IPS-NIHi7 (cell line): ENCODE data around the gene CNOT6L.
"Not testable (repeated sequence)": the region's sequence is repeated elsewhere in the genome, so short reads cannot be mapped to it uniquely, and the experiment has no call there.

ENCODE experiments used
- DNase-seq: peaks from one replicate; pipeline ENCODE4 v3.0.0; 2012; ENCODE audit warnings: mixed read lengths; ENCODE audit errors: extremely low spot score

Gene CNOT6L

DNA sequence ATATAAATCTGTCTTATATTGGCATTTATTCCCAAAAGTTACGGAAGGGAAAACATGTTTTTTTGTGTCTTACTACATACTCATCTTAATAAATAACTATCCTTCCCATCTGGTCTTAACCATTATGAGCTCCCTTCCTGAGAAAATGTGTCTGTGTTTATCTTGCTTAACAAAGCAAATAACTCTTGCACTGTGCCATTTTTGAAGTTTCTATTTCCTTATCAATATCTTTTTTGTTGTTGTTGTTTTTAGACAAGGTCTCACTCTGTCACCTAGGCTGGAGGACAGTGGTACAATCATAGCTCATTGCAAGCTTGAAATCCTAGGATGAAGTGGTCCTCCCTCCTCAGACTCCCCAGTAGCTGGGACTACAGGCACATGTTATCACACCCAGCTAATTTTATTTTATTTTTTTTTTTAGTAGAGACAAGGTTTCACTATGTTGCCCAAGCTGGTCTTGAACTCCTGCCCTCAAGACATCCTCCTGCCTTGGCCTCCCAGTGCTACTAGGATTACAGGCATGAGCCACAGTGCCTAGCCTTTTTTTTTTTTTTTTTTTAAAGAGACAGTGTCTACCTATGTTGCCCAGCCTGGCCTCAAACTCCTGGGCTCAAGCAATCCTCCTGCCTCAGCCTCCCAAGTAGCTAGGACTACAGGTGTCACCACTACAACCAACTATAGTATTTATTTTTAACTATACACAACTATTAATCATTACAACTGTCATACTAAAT is 36.9 kb downstream of the CNOT6L start:
- no peak for DNase-seq

DNA sequence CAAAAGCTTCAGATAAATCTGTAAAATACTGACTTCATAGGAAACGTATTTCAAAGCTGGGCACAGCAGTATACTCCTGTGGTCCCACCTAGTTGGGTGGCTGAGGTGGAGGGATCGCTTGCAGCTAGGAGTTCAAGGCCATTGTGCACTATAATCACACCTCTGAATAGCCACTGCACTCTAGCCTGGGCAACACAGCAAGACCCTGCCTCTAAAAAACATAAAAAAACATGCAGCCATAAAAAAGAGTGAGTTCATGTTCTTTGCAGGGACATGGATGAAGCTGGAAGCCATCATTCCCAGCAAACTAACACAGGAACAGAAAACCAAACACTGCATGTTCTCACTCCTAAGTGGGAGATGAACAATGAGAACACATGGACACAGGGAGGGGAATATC is 38.4 kb downstream of the CNOT6L start:
- not testable (repeated sequence) for DNase-seq

DNA sequence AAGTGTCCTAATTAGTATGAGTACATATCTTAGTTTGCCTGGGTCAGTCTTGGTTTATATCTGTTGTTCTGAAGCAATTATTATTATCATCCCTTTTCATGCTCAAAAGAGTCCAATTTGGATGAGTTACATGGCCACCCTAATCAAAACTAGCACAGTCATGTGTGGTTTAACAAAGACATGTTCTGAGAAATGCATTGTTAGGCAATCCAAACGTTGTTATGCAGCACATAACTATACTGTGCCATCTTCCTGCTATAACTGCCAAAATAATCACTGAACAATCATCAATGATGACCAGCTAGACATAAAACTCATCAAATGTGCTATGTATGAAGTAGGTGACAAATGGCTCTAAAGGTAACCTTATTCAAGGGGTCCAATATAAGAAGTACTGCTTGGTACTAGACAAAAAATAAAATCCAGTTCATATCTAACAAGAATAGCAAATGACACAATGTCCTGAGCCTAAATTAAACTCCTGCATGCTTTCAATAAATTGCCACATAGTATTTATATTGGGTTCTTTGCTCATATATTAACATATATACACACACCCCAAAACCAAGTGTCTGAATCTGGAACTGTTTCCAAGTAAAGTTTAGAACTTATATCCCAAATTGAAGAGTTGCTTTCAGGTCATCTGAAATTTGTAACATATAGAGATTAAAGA is 41.9 kb downstream of the CNOT6L start:
- no peak for DNase-seq

DNA sequence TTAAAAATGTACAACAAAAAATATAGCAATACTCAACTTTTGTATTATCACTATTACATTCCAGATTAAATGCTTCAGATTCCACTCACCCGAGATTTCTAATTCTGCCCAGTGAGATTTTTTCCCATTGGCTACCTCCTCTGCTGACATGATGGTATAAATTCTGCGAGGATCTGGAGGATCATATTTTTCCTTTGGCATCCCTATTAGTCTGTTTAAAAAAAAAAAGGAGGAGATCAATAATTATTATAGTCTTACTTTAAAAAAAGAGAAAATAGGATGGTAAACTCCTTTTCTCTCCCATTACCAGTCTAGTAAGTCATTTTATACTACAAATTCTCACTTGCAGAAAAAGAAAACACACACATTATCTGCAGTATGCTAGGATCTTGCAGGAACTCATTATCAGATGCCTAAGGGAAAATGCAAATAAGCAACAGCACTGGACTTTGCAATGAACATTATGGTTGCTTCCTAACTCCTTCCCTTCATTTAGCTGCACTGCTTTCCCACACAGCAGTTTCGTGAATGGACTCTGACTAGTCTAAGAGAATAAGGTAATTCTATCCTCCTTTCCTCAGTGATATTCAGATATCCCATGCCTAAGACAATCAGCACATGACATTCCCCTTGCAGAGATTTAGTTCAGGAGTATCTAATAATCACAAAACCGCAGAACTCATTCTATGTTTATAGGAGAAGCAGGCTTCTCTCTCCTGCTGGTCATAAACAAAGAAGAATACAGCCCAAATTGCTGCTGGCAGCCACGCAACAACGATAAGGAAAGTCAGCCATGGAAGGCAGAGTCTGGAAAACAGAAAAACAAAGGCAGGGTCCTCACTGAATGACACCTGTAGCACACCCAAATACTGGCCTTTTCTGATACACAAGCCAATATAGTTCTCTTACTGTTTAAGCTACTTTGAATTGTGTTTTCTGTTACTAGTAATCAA is 42.7 kb downstream of the CNOT6L start:
- no peak for DNase-seq

- no peak for DNase-seq
Measured at GRCh38 chr4:77773101-77773500, 46.1 kb downstream of the CNOT6L start.

DNA sequence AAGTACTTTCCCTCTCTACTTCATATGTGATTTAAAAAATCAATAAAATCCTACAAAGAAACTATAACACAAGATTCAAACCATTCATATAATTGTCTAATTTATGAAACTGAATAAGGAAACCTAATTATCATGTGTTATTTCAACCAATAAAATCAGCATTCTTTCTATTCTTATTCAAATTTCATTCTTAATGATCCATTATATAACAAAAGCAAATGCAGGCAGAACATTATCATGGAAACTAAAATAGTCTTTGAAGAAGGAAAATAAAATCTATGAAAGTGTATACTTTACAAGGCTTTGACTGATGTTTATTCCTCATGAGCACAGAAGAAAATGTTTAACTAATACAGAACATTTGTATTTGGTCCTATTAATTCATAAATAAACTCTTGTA is 47.6 kb downstream of the CNOT6L start:
- no peak for DNase-seq

- no peak for DNase-seq
Measured at GRCh38 chr4:77765720-77766119, 53.4 kb downstream of the CNOT6L start.

DNA sequence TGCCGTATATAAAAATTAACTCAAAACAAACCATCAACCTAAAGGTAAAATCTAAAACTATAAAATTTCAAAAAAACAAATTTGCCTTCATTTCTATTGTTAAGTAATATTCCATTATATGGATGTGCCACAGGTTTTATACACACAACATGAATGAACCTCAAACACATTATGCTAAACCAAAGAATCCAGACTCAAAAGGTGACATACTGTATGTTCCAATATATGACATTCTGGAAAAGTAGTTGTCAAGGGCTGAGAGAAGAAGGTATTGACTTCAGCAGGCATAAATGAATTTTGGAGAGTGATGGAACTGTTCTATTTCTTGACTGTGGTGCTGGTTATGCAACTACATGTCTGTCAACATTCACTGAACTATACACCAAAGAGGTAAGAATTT is 56.6 kb downstream of the CNOT6L start:
- DNase-seq = no peak

GRCh38 chr4:77761595-77761994 is 57.6 kb downstream of the CNOT6L start:
- DNase-seq = no peak

DNA sequence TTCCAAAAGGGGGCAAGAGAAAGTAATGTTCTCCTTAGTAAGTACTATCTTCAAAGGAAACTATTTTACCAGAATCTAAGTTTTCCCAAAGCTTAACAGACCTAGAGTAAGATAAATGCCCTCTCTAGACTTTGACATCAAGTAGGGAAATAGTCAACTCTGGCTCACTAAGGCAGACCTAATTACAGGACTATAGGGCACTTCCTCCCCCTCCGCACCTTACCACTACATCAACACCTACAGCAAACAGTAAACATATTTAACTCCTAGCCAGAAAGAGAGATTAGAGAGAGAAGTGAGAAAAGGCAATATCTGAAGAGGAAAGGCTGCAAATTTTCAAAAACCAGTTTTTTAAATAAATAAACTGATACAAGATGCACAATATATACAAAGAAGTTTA is 60.4 kb downstream of the CNOT6L start:
- DNase-seq = no peak

- DNase-seq = no peak
Measured at GRCh38 chr4:77751764-77752163, 67.4 kb downstream of the CNOT6L start.

GRCh38 chr4:77745792-77746191 is 73.4 kb downstream of the CNOT6L start:
- DNase-seq = no peak

GRCh38 chr4:77742054-77742453 is 77.1 kb downstream of the CNOT6L start:
- DNase-seq = no peak

GRCh38 chr4:77740480-77740879 is 78.7 kb downstream of the CNOT6L start:
- no peak for DNase-seq

DNA sequence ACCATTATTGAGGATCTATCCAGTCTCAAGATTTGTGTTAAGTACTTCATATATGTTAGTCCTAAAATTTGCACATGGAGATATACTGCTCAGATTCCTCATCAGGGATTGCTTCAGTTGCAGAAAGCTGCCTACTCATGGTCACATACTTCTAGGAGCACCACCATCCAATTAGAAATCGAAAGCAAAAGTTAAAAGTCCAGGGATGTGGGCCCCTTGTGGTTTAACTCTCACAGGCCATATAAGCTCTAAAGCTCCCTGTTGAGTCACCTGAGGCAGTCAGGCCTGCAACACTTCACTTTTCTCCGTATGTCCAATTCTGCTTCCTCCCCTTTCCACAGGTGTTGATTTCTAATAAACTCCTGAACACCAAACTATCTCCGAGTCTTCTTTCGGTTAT is 84.2 kb downstream of the CNOT6L start:
- peak; percentile 36 for DNase-seq

GRCh38 chr4:77731656-77732055 is 87.5 kb downstream of the CNOT6L start:
- DNase-seq = no peak

DNA sequence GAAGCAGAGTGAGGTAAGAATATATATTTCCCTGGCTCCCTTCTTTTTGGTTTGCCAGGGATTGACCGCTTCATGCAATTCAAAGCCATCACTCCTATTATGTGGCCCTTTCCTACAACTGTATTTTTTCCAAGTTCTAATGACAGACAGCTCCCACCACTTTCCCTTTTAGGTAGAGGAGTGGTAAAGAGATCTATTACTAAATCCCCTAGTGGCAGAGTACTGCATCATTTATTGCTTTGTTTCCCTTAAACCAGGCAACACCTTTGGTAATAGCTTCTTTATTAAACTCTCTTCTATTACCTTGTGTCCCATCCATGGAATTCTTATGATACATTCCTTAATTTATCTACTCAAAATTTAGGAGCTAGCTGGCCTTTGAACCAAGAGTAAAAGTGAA is 90.7 kb downstream of the CNOT6L start:
- no peak for DNase-seq

- no peak for DNase-seq
Measured at GRCh38 chr4:77721073-77721472, 98.1 kb downstream of the CNOT6L start.

GRCh38 chr4:77718500-77718899 is 100.7 kb downstream of the CNOT6L start:
- not testable (repeated sequence) for DNase-seq

DNA sequence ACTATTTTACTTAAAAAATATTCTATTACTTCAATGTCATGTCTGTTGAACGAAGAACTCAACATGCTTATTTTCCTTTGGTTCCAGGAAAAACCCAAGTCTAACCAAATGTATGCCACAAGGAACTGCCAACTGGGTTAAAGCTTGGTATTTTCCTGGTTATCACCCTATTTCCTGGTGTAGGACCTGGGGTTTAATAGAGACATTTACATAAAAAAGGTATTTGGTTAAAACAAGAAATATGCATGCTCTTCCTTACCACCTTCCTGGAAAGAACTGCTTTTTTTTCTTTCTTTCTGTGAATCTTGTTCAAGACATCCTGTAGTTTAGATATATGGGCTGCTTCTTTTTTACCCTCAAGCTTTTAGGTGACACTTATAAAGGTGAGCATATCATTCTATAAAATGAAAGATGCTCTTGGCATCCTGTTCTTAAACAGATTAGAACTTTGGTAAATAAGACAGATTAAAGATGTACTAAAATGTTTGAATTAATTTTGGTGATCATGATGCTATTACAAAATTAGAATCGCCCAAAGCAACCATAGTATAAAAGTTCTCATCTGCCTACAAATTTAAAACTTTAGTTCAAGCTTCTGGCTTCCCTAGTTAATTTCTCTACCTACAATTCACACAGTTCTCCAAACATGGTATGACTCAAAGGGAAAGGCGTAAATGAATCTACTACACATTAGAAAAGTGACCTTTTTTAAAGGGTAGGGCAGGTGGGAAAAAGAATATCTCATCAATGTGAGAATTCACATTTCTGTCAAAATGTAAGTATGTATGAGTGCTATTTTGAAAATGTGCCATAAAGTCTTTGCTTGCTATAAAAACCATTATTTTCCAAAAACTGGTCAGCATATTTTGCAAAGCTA is 103.5 kb downstream of the CNOT6L start:
- DNase-seq = no peak

- DNase-seq = no peak
Measured at GRCh38 chr4:77714514-77714913, 104.7 kb downstream of the CNOT6L start.
